ENCODE data around the gene PEA15.

The PEA15 gene

GRCh38 chr1:160207118-160207650 lies 2.0 kb downstream of the PEA15 start:
- no peak for TF ChIP-seq CTCF (IDR thresholded peaks at IDR 0.05; ENCODE audit: low read length, missing control alignments)
- H3K4me3 ChIP-seq (replicated peaks; ENCODE audit: low read depth, low read length), result no peak overlapping the region
- DNase-seq (ENCODE audit: low read depth), result no peak

- no peak for DNase-seq (ENCODE audit: low read depth)
- no peak for TF ChIP-seq CTCF (IDR thresholded peaks at IDR 0.05; ENCODE audit: low read length, missing control alignments)
- no peak overlapping the region for H3K4me3 ChIP-seq (replicated peaks; ENCODE audit: low read depth, low read length)
These were observed 2.8 kb downstream of the PEA15 start for GRCh38 chr1:160207771-160208556.

- no peak overlapping the region for H3K4me3 ChIP-seq (replicated peaks; ENCODE audit: low read depth, low read length)
- no peak for DNase-seq (ENCODE audit: low read depth)
- no peak for TF ChIP-seq CTCF (IDR thresholded peaks at IDR 0.05; ENCODE audit: low read length, missing control alignments)
These were observed 3.6 kb downstream of the PEA15 start for GRCh38 chr1:160208557-160209320.

GRCh38 chr1:160209321-160210046 lies 4.3 kb downstream of the PEA15 start:
- no peak for TF ChIP-seq CTCF (IDR thresholded peaks at IDR 0.05; ENCODE audit: low read length, missing control alignments)
- DNase-seq (ENCODE audit: low read depth), result no peak
- H3K4me3 ChIP-seq (replicated peaks; ENCODE audit: low read depth, low read length), result no peak overlapping the region

GRCh38 chr1:160210561-160210960 lies 5.4 kb downstream of the PEA15 start:
- TF ChIP-seq CTCF (IDR thresholded peaks at IDR 0.05; ENCODE audit: low read length, missing control alignments), result no peak
- no peak overlapping the region for H3K4me3 ChIP-seq (replicated peaks; ENCODE audit: low read depth, low read length)
- no peak for DNase-seq (ENCODE audit: low read depth)

- no peak for DNase-seq (ENCODE audit: low read depth)
- H3K4me3 ChIP-seq (replicated peaks; ENCODE audit: low read depth, low read length), result no peak overlapping the region
- no peak for TF ChIP-seq CTCF (IDR thresholded peaks at IDR 0.05; ENCODE audit: low read length, missing control alignments)
These were observed 6.0 kb downstream of the PEA15 start for GRCh38 chr1:160211046-160211790.
